ENCODE data around the gene FDX2. TPM values are rescaled to one million over a fixed set of nuclear protein-coding genes. Genes with fewer than 3 reads are reported as not detected.

FDX2 gene
- polyA plus RNA-seq, 1 donor = 20.0 TPM

GRCh38 chr19:10299545-10300458, 16.0 kb downstream of the FDX2 start:
- DNase-seq (ENCODE audit: low read depth) = no peak

- DNase-seq (ENCODE audit: low read depth) = no peak
Measured at GRCh38 chr19:10295847-10296591, 19.8 kb downstream of the FDX2 start.

GRCh38 chr19:10295305-10295846, 20.4 kb downstream of the FDX2 start:
- no peak for DNase-seq (ENCODE audit: low read depth)

- DNase-seq (ENCODE audit: low read depth) = no peak
Measured at GRCh38 chr19:10294368-10294697, 21.5 kb downstream of the FDX2 start.

- no peak for DNase-seq (ENCODE audit: low read depth)
Measured at GRCh38 chr19:10293637-10294367, 22.0 kb downstream of the FDX2 start.

- DNase-seq (ENCODE audit: low read depth) = no peak
Measured at GRCh38 chr19:10292789-10293636, 22.8 kb downstream of the FDX2 start.

GRCh38 chr19:10292206-10292788, 23.5 kb downstream of the FDX2 start:
- no peak for DNase-seq (ENCODE audit: low read depth)

GRCh38 chr19:10291554-10292205, 24.1 kb downstream of the FDX2 start:
- no peak for DNase-seq (ENCODE audit: low read depth)

GRCh38 chr19:10290876-10291553, 24.8 kb downstream of the FDX2 start:
- DNase-seq (ENCODE audit: low read depth) = no peak

GRCh38 chr19:10290357-10290875, 25.4 kb downstream of the FDX2 start:
- no peak for DNase-seq (ENCODE audit: low read depth)

GRCh38 chr19:10289836-10290356, 25.9 kb downstream of the FDX2 start, which contains the start of gene ICAM5:
ICAM5 (plus strand) TSS chr19:10289952; CDS start chr19:10290044, 92 bp downstream.
- DNase-seq (ENCODE audit: low read depth) = no peak

- no peak for DNase-seq (ENCODE audit: low read depth)
Measured at GRCh38 chr19:10289167-10289835, 26.5 kb downstream of the FDX2 start.

GRCh38 chr19:10288662-10289166, 27.1 kb downstream of the FDX2 start:
- no peak for DNase-seq (ENCODE audit: low read depth)

GRCh38 chr19:10286803-10287737, 28.7 kb downstream of the FDX2 start, which contains the start of gene ICAM4:
ICAM4 (plus strand) TSS chr19:10286955; CDS start chr19:10287013, 58 bp downstream.
- DNase-seq (ENCODE audit: low read depth) = no peak

- DNase-seq (ENCODE audit: low read depth) = no peak
Measured at GRCh38 chr19:10285393-10285792, 30.4 kb downstream of the FDX2 start.

- no peak for DNase-seq (ENCODE audit: low read depth)
Measured at GRCh38 chr19:10284960-10285278, 30.9 kb downstream of the FDX2 start.

All from forelimb muscle (tissue), 1 donor.